HepG2 (cell line): ENCODE results near the gene UGT8.
"Not testable (repeated sequence)": the region's sequence is repeated elsewhere in the genome, so short reads cannot be mapped to it uniquely, and the experiment has no call there.

Experiments used
- CC2D1A ChIP-seq: sonication (generic); formaldehyde crosslinking; IDR thresholded peaks from 2 replicates; pipeline ENCODE4 v1.8.1; 2023; ENCODE audit warnings: mild to moderate bottlenecking, missing genetic modification reagents
- ESRRA ChIP-seq: sonication (generic); formaldehyde crosslinking; IDR thresholded peaks from 2 replicates; pipeline ENCODE4 v1.5.1; 2020; ENCODE audit warnings: mild to moderate bottlenecking, low read depth, missing genetic modification reagents
- EZH2 ChIP-seq: conservative IDR thresholded peaks from 2 replicates; pipeline ENCODE4 v1.6.1; 2012; ENCODE audit warnings: mild to moderate bottlenecking, low read depth, low read length, moderate library complexity
- NFE2L1 ChIP-seq: sonication (generic); formaldehyde crosslinking; IDR thresholded peaks from 2 replicates; pipeline ENCODE4 v1.4.0; 2020; ENCODE audit warnings: missing genetic modification reagents, mild to moderate bottlenecking, borderline replicate concordance
- NFYB ChIP-seq: sonication (generic); formaldehyde crosslinking; IDR thresholded peaks from 2 replicates; pipeline ENCODE4 v1.4.0; 2020; ENCODE audit warnings: missing genetic modification reagents
- PCBP2 ChIP-seq: fragments of 200-400 bp; formaldehyde crosslinking; optimal IDR thresholded peaks from 2 replicates; pipeline ENCODE3; 2018; ENCODE audit warnings: low read length, low read depth; ENCODE audit not compliant: poor library complexity, severe bottlenecking
- PHB2 ChIP-seq: fragments of 450-650 bp; IDR thresholded peaks from 2 replicates; pipeline ENCODE4 v1.6.1; 2018; ENCODE audit not compliant: partially characterized antibody
- POLR2A ChIP-seq, 2 experiments: IDR thresholded peaks; 2 replicates each; pipeline ENCODE4 v1.6.1; 2011; ENCODE audit warnings: low read depth in 2 of 2, low read length in 2 of 2, mild to moderate bottlenecking in 1 of 2, moderate library complexity in 1 of 2; ENCODE audit not compliant: insufficient read depth in 1 of 2
- POLR2AphosphoS5 ChIP-seq: IDR thresholded peaks from 2 replicates; pipeline ENCODE4 v1.6.1; 2012; ENCODE audit warnings: low read depth, low read length
- ZFP36L1 ChIP-seq: sonication (generic); formaldehyde crosslinking; IDR thresholded peaks from 2 replicates; pipeline ENCODE4 v1.8.0; 2022; ENCODE audit warnings: mild to moderate bottlenecking, missing genetic modification reagents, moderate library complexity
- ZNF274 ChIP-seq: sonication (generic); formaldehyde crosslinking; IDR thresholded peaks from 2 replicates; pipeline ENCODE4 v1.5.1; 2020; ENCODE audit warnings: mild to moderate bottlenecking, missing genetic modification reagents
- TF ChIP-seq, protein P1 (sequence below), 2 experiments: sonication (generic) in 1 of 2; formaldehyde crosslinking in 1 of 2; IDR thresholded peaks; 2 replicates each; pipeline versions ENCODE4 v1.5.1 to v1.6.1; 2011 to 2020; ENCODE audit warnings: borderline replicate concordance in 1 of 2, low read depth in 1 of 2, low read length in 1 of 2, mild to moderate bottlenecking in 1 of 2, missing genetic modification reagents in 1 of 2, moderate library complexity in 1 of 2
- TF ChIP-seq, protein P2 (sequence below): sonication (generic); formaldehyde crosslinking; IDR thresholded peaks from 2 replicates; pipeline ENCODE4 v1.5.0; 2020; ENCODE audit warnings: mild to moderate bottlenecking, missing genetic modification reagents, moderate library complexity

DNA sequence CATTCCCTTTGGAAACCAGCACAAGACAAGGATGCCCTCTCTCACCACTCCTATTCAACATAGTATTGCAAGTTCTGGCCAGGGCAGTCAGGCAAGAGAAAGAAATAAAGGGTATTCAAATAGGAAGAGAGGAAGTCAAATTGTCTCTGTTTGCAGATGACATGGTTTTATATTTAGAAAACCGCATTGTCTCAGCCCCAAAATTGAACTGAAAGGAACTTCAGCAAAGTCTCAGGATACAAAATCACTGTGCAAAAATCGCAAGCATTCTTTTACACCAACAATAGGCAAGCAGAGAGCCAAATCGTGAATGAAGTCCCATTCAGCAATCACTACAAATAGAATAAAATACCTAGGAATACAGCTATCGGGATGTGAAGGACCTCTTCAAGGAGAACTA is 72.1 kb downstream of the UGT8 start:
- TF ChIP-seq PCBP2; ZFP36L1 (CRISPR knock-in tag); POLR2A (IDR thresholded peaks at IDR 0.05; ENCODE audit: insufficient read depth in 1 of 2, low read depth in 2 of 2, low read length in 2 of 2); ZNF274 (CRISPR knock-in tag); ESRRA (CRISPR knock-in tag); CC2D1A (CRISPR knock-in tag); EZH2; NFYB; NFE2L1 (CRISPR knock-in tag); POLR2AphosphoS5; PHB2: not testable (repeated sequence)
- TF ChIP-seq, protein P1, sequence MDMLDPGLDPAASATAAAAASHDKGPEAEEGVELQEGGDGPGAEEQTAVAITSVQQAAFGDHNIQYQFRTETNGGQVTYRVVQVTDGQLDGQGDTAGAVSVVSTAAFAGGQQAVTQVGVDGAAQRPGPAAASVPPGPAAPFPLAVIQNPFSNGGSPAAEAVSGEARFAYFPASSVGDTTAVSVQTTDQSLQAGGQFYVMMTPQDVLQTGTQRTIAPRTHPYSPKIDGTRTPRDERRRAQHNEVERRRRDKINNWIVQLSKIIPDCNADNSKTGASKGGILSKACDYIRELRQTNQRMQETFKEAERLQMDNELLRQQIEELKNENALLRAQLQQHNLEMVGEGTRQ (IDR thresholded peaks at IDR 0.05; ENCODE audit: low read depth, low read length) = not testable (repeated sequence)
- TF ChIP-seq, protein P1 (CRISPR knock-in tag; IDR thresholded peaks at IDR 0.05; ENCODE audit: borderline replicate concordance) = not testable (repeated sequence)
- TF ChIP-seq, protein P2, sequence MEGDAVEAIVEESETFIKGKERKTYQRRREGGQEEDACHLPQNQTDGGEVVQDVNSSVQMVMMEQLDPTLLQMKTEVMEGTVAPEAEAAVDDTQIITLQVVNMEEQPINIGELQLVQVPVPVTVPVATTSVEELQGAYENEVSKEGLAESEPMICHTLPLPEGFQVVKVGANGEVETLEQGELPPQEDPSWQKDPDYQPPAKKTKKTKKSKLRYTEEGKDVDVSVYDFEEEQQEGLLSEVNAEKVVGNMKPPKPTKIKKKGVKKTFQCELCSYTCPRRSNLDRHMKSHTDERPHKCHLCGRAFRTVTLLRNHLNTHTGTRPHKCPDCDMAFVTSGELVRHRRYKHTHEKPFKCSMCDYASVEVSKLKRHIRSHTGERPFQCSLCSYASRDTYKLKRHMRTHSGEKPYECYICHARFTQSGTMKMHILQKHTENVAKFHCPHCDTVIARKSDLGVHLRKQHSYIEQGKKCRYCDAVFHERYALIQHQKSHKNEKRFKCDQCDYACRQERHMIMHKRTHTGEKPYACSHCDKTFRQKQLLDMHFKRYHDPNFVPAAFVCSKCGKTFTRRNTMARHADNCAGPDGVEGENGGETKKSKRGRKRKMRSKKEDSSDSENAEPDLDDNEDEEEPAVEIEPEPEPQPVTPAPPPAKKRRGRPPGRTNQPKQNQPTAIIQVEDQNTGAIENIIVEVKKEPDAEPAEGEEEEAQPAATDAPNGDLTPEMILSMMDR (CRISPR knock-in tag) = not testable (repeated sequence)
